Spleen (tissue), 3 donors: Measurements from ENCODE around the gene LRFN2.

Source experiments
- POLR2A ChIP-seq, 3 donors: fragments of 450-650 bp; IDR thresholded peaks; one replicate each; pipeline ENCODE4 v1.5.1; 2017; ENCODE audit warnings: antibody characterized with exemption in 3 of 3, mild to moderate bottlenecking in 1 of 3
- POLR2AphosphoS5 ChIP-seq, 3 donors: sonication (generic); formaldehyde crosslinking; IDR thresholded peaks; one replicate each; pipeline ENCODE4 v1.5.1; 2017; ENCODE audit warnings: antibody characterized with exemption in 3 of 3

DNA sequence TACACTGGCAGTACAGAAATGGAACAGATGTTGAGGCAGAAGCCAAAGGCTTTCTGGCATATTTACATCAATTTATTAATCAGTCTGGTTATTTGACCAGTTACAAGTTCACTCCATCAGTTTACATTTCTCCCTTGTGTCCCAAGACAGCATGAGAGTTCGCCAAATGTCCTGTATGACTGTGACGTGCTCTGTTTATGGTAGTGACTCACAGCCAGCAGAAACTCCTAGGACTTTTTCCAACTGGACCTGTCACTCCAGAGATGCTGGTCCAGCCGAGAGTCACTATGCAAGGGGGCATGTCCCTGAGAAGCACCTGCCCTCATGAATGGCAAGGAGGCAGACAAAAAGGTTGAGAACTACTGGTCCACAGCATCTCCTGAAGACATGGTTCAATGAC, 160.0 kb downstream of the LRFN2 start:
- TF ChIP-seq POLR2AphosphoS5 (IDR thresholded peaks at IDR 0.05), result no peak
- no peak for TF ChIP-seq POLR2A (IDR thresholded peaks at IDR 0.05)
